ENCODE data around the gene GNB2.

- no peak for TF ChIP-seq CTCF (optimal IDR thresholded peaks at IDR 0.05 in 1 of 3, IDR thresholded peaks at IDR 0.05 in 1 of 3, conservative IDR thresholded peaks at IDR 0.05 in 1 of 3; ENCODE audit: extremely low read depth in 1 of 3, insufficient read depth in 2 of 3, low read length in 3 of 3)
- TF ChIP-seq EZH2 (IDR thresholded peaks at IDR 0.05; ENCODE audit: low read length), result no peak
These were observed 11.6 kb downstream of the GNB2 start for GRCh38 chr7:100685049-100685605.
